HG03521 (cell line): ENCODE results near the gene SECTM1.

Experiments used
- ATAC-seq: cut with Tn5 transposase; IDR thresholded peaks from one replicate; pipeline ENCODE4 v1.9.1; 2021; ENCODE audit warnings: mild to moderate bottlenecking, moderate library complexity; ENCODE audit not compliant: unreplicated experiment

Gene SECTM1

DNA sequence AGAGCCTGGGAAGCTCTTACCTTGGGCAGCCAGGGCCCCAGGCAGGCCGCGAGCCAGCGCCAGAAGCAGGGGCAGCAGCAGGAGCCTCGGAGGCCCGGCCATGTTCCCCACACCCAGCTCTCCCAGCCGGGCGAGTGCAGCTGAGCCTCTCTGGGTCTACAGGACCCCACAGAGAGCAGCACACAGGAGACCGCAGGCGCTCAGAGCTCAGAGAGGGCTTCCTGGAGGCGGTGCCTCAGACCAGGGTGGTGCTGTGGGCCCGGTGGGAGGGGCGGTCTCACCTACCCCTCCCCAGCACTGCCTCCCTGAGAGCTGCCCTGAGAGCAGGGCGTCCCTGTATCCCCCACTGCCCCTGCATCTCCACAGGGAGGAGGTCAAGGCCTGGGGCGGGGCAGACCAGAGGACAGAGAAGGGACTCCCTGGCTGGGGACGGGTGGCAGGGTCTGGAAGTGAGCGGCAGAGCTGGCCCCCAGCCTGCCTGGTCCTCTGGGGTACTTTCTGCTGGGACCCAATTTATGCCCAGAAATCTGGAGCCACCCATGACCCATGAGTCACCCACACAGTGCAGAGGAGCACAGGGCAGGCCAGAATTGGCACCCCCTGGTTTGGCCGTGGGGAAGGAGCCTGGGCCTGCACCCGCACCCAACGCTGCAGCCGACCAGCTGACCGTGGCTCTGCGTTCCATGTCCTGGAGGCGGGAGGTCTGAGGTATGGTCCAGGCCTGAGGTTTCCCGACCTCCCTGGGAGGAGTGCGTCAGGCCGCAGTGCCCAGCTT lies 16.0 kb downstream of the SECTM1 start, which contains the start of gene CD7:
Gene CD7, minus strand, starts transcription at position 215 of the 775 bp plus-strand sequence. Its CDS starts 113 bp downstream, at position 102.
- ATAC-seq, result no peak

DNA sequence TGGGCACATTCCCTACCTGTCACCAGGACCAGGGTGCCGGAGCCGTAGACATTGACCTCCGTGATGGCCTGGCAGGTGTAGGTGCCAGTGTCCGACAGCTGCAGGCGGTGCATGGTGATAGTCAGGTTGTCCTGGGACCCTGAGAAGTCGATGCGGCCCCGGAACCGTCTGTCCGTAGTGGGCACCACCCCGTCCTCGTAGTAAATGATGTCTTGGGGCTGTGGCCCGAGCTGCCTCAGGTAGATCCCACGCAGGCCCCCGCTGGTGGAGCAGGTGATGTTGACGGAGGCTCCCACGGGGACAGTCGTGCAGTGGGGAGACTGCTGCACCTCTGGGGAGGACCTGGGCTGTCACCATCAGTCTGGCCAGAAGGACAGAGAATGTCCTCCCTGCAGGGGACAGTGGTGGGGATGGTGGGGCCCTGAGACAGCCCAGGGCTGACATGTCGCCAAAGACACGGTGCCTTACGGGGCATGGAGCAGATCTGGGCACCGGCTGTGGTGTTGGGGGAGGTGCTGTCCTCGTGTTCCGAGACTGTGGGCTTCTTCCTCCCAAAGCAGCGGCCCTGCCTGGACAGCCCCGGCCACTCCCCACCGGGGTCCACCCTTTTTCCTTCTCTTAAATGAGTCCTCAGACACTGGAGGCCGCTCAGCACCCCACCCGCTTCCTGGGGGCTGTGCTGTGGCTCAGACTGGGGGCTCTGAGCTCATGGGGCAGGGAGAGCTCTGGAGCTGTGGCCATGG lies 16.7 kb downstream of the SECTM1 start:
- ATAC-seq, result no peak

DNA sequence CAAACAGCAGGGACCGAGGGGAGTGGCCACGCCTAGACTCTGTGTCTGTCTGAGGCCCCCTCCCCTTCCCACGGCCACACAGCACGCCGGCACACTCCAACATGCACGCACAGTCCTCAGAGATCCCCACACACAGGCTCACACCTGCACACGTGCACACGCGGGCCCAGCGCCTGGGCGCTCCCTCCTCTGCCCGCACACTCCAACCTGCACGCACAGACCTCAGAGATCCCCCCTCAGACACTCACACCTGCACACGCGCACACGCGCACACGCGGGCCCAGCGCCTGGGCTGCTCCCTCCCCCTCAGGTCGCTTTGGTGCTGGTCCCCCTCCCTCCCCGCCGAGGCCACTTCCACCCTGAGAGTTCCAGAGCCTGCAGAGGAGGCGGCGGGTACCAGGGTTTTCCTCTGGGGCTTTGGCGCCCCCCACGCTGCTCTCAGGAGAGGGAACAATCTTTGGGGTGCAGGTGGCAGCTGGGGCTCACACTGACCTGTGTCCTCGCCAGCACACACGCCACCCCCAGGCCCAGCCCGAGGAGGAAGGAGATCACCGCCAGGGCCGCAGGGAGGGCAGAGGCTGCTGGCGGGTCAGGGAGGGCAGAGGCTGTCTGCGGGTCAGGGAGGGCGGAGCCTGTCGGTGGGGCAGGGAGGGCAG lies 17.7 kb downstream of the SECTM1 start:
- ATAC-seq, result no peak

DNA sequence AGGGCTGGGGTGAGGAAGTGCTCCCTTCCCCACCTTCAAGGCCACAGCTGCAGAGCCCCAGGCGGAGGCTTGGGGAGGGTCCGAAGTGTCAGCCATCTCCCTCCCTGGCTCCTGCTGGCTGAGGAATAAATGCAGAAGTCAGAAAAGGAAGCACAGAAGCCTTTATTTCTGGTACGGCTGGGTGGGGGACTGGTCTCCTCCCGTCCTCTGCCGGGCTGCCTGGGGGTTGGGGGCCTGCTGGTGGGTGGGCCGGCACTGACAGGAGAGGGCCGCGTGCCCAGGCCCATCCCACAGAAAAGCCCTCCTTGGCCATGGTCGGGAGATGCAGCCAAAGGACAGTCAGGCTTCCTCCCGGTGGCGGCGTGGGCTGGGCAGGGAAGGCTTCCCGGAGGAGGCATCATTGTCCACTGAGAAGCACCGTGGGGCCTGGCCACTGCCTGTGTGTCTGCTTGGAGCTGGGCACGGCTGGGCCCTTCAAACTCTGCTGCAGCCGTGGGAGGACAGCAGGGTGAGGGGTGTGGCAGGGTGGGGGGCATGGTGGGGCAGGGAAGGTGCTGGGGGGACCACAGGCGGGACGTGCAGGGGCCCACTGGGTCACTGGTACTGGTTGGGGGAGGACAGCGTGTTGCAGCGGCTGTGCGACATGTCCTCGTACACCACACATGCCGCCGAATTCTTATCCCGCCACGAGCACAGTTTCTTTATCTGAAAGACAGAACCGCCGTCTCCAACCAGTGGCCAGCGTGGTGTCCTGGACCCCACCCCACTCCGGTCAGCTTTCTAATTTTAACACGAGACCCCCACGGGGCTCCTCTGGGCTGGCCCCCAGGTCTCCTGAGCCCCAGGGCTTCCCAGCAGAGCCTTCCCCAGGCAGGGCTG lies 18.6 kb downstream of the SECTM1 start:
- no peak for ATAC-seq

DNA sequence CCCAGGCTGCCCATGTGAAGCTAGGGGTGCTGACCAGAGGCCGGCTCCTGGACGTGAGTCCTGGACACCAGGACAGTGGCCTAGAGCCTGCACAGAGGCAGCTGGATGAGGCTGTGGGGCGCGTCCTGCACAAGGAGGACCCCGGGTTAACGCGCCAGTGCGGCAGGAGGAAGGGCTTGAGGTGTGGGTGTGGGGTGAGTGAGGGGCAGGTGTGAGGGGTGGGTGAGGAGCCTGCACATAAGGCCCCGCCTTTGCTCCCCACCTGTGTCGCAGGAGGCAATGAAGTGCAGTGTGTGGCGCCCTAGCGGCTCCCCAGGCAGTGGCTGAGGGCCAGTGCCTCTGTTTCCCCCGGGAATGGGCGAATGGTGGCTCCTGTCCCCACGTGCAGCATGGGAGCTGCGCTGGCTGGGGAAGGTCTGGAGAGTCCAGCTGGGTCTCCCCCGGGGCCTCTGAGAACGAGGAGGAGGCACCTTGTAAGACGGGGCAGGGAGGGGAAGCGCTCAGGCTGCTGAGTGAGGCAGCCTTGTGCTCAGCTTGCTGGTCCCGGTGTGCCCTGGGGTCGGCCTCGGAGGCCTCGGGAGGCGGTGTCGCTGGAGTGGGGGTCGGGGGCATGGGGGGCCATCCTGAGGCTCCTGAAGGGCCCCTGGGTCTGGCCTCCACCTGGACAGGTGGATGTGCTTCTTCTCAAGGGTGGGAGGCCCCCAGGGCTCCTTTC lies 19.4 kb downstream of the SECTM1 start:
- ATAC-seq, result no peak

DNA sequence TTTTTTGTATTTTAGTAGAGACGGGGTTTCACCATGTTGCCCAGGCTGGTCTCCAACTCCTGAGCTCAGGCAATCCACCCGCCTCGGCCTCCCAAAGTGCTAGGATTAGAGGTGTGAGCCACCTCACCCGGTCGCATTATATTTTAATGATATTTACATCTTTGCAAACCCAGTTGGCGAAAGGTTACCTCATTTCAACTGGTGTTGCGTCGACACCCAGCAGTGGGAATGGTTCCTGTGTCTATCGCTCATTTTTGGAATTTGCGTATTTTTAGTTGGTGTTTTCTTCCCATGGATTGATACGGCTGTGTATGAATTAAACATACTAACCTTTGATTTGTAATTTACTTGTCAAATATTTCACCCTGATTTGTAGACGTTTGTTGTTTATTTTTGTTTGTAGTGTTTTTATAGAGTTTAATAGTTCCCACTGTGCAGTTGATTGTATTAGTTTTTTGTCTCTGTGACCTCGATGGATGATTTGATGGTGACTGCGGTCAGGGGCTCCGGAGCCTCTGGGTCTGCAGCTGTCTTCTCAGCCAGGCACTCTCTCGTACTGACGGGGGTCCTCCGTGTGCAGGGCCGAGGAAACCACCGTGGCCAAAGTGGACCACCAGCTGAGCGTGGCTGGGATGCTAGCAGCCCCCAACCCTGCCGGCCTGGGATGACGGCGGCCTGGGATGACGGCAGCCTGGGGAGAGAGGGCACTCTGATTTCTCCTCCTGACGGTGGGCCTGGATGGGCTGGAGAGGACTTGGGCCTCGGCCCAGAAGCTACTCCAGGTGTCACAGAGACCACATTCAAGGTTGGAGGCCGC lies 20.2 kb downstream of the SECTM1 start:
- ATAC-seq, result no peak

DNA sequence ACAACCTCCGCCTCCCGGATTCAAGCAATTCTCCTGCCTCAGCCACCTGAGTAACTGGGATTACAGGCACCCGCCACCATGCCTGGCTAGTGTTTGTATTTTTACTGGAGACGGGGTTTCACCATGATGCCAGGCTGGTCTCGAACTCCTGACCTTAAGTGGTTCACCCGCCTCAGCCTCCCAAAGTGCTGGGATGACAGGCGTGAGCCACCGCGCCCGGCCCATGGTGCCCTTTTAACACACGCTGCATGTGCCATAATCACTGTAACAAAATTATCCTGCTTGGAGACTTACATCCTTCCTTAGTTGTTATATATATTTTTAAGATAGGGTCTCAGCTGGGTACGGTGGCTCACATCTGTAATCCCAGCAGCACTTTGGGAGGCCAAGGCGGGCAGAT lies 21.6 kb downstream of the SECTM1 start:
- ATAC-seq, result no peak

DNA sequence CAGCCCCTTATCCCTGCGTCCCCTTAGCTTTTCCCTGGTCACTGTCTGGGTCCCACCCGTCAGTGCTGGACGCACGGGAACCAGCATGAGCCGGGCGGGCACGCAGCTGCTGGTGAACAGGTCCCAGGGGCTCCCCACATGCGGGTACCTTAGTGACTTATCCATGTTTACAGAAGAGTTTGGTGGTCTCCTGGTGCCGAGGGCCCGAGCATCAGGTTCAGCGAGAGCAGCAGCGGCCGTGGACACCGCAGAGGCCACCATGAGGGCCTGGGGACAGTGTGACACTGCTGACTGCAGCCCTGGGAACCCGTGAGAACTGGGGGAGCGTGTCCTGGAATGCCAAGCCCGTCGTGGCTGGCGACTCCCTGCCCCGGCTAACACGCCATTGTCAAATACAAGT lies 22.7 kb downstream of the SECTM1 start:
- no peak for ATAC-seq

DNA sequence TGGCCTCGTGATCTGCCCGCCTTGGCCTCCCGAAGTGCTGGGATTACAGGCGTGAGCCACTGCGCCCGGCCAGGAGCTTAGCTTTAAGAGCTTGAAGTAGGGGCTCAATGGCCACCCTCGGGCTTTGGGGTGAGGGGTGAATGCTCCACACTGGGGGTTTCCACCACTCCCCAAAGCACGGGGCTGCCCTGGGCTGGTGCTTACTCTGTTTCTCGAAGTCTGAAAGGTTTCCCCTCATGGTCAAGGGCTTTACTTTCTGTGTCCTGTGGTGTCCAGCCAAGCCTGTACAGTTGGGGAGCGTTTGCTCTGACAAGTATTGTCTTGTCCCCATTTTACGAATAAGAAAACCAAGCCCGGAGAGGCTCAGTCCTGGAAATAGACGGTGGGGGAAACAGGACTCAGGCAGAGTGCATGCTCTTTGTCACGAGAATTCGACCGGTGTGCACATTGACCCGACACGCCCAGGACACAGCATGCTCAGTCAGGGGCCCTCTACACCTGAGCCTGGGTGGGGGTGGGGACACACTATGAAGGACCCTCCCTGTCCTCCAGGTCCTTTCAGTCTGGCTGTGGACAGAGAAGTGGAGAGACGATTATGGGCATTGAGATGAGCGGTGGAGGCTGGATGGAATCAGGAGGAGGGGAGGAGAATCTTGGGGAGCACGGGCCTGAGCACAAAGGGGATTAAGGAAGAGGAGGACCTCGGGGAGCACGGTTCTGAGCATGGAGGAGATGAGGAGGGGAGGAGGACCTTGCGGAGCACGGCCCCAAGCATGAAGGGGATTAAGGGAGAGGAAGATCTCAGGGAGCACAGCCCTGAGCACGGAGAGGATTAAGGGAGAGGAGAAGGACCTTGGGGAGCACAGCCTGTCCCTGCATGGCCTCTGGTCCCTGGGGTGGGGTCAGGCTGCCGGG lies 23.7 kb downstream of the SECTM1 start:
- no peak for ATAC-seq

DNA sequence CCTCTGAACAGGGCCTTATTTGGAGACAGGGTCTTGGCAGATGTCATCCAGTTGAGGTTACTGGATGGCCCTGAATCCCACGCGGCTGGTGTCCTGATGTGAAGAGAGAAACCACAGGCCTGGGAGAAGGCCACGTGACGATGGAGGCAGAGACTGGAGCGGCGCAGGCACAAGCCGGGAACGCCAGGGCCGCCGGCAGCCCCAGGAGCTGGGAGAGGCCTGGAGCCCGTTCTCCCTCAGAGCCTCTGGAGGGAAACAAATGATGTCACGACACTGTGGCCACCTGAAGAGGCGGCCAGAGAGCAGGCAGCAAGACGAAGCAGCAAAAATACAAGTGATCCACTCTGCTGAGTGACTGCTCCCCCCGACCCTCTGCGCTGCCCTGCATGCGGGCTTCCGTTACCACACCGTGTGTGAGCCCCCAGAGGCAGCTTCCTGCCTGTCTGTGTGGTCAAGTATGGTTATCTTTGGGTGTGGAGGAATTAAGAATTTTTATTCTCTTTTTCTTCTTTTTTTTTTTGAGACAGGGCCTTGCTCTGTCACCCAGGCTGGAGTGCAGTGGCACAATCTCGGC lies 27.8 kb downstream of the SECTM1 start:
- ATAC-seq, result no peak

DNA sequence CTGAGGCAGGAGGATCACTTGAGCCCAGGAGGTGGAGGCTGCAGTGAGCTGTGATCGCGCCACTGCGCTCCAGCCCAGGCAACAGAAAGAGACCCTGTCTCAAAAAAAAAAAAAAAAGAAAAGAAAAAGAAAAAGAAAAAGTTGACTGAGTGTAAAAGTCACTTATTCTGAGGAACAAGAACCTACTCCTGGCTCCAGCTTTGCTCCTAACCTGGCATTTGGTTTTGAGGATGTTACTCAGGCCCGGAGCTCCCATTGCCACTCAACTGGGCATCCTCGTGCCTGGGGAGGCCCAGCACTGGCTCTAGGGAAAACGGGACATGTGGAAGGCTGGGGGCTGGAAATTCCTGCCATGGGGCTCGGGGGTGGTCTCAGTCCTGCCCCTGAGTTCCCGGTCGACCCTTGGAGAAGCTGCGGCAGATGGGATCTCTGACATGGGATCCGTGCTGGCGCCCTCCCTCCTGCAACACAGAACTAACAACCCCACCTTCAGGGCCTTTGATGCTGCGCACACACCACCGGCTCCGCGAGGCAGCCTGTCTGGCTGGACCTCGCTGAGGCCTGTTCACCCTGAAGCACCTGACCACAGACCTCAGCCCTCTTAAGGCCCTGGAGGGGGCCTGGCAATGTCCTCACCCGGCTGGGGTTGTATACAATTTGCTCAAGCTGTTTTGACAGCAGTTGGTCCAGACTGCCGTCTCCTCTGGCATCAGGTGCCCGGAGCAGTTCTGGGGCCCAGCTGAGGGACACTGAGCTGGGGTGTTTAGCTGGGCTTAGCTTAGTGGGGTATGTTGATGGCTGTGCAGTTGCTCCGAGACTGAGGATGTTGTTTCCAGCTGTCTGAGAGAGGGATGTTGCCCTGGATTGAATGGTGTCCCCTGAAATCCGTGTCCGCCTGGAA lies 28.5 kb downstream of the SECTM1 start:
- no peak for ATAC-seq

DNA sequence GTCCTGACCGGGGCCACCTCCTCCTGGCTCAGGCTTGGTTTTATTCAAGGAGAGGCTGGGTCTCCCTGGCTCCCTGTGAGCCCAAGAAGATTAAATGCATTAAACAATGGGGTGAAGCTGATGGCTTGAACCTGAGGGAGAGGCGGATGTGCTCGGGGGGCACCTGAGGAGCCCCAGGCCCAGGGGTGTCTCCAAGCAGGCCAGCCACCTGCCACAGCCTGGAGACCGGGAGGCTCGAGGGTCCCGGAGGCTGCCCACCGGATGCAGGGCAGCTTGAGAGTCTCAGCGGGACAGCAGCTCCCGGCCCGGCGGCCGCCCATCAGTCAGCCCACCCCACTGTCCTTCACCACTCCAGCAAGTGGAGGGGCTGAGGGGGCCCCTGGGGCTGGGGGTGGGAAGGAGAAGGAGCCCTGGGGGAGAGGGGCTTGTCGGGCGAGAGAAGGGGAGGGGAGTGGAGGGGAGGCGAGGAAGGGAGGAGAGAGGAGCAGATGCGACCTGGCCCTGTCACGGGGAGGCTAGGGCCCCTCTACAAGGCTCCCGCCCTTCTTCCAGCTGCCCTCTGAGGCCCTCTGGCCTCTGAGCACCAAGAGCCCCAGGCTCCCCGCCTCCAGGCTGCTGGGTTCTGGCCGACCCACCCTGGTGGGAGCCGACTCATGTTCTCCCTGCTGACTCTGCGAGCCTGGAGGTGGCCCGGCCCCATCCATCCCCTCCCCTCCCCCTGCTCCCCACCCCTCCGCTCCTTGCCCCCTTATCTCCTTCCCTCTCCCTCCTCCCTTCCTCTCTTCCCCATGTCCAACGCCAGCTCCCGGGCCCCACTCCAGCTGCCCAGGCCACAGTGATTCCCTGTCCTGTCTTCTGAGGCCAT lies 29.4 kb downstream of the SECTM1 start:
- no peak for ATAC-seq

DNA sequence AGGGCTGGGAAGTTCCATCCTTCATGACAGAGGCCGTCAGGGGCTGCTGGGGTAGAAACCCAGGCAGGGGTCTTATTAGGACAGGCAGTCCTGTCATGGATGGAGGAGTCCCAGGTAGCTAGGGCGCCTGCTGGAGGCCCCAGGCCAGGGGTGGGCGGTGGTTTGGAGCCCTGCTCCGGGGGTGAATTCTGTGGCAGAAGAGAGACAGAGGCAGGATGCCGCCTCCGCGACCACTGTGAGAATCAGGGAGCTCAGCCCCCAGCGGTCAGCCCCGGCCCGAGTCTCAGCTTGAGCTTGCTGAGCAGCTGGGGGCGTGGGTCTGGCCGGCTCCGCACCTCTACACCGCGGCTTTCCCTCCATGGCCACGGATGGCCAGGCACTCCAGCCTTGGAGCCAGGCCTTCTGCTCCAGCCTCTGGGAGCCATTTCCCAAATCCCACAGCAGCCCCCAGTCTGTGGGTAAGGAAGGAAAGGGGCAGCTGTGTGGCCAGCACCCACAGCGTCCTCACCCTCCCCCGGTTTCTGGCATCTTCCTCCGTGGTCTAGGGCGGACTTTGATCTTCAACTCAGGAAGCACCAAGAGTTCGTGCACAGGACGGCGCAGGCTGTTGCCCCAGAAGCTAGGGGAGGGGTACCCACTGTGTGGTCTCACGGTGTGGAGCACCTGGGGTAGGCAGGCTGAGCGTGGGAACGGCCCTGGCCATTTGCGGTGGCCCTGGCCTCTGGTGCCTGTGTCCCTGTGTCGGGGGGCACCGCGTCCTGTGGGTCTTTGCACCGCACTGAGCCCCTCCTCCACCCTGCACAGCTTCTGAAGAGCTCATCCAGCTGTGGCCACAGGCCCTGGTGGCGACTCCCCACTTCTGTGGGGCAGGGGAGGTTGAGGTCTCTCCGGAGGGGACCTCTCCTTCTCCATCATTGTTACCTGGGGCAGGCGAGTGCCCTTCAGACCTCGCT lies 30.3 kb downstream of the SECTM1 start:
- no peak for ATAC-seq

DNA sequence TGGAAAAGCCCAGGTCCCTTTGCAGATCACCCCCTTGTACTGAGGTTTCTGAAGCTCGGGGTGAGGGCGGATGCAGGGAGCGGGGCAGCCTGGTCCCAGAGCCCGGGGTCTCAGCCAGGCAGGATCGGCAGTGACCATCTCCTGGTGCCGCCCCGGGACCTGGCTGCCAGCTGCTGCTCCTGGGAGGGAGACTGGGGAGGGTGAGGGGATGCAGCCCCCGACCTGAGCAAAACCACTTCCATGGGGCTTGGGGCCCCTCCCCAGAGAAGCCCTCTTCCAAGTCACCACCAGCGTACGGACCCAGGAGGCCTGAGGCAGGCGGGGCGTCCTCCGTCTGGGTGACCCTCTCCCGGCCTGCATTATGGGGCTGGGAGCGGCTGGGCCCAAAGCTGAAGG lies 31.0 kb downstream of the SECTM1 start:
- no peak for ATAC-seq
